ENCODE data around the gene KRTAP16-1.

Gene KRTAP16-1

DNA sequence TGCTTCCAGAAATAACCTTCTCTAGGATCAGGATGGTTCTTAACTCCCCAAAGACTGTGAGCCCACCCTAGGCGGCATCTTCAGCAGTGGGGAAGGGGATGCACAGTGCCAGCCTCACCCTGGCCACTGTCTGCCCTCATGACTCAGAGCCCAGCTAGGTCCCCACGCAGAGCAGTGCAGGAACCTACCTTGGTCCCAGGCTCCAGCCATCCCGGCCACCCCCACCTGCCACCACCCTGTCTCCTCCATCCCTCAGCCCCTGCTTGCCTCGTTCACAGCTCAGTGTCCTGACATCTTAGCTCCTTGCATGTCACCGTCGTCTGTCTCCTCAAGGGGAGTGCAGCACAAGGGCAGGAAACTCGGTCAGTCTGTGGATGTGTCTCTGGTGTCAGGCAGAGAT lies 22.5 kb upstream of the KRTAP16-1 start:
- DNase-seq: no peak

DNA sequence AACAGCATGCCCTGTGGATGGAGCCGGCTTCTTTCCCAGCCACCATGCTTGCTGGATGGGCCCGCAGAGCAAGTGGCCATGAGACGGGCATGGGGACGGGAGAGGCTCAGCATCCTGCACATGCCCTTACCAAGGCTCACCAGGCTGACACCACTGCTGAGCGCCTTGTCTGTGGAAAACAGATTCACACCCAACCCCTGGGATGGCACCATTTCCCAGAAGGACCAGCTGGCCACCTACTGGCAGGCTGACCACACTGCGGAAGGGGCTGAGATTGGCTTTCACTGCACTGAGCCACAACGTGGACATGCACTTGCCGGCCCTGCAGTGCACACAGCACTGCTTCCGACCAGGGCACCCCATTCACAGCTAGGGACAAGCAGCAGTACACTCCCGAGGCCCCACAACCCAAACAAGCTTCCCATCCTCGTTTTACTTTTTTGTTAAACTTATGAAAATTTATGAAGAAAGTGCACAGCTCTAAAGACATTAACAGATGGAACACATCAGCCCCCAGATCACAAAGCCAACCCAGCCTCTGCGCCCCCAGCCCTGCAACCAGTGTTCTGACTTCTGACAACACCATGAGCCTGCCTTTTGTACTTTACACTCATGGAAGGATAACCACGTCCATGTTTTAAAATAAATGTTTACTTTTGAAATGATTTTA lies 20.3 kb upstream of the KRTAP16-1 start:
- peak in 11 of 56 donors; percentile 3 to 39 (median 15) for DNase-seq

DNA sequence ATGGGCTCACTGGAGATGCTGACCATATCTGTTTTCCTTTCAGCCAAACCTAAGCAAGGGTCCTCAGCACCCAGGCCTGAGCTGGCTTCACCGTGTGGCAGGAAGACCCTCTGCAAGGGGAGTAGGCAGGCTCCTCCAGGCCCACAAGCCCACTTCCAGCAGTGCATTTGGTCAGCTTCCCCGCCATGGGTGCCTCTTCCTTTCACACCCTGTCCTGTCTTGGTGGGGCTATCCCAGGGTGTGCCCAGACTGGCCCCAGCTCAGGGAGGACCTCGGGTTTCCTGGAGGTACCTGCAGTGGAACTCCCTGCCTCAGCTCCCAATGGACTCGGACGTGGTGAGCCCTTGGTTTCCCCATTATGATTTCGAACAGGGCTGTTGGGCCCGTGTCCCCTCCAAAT lies 19.1 kb upstream of the KRTAP16-1 start:
- DNase-seq: no peak

DNA sequence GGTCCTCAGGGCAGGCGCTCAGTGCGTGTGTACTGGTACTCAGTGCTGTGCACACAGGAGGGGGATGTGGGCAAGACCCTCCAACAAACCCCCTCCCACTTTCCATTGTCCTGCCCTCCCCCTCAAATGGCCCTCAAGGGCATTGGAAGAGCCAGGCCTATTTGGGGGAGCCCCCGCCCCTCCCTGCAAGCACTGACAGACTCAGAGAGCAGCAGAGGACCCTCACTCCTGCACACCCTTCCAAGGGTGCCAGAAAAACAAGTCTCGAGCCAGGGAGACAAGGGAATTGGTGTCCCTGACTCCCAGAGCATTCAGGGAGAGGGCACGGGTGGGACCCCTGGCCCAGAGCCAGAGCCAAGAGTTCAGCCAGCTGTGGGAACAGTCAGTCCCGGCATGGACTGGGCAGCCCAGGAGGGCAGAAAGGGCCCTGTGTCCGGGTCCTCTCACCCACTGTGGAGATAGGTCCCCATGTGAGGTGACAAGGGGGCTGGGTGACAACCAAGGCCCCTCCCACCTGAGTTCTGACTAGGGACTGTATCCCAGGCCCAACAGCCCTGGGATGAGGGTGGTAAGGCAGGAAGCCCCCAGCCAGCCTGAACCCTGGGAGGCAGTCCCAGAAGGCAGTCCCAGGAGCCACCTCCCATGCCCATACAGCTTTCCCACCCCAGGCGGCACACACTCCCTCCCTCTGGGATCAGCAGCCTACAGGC lies 18.5 kb upstream of the KRTAP16-1 start:
- DNase-seq: no peak

DNA sequence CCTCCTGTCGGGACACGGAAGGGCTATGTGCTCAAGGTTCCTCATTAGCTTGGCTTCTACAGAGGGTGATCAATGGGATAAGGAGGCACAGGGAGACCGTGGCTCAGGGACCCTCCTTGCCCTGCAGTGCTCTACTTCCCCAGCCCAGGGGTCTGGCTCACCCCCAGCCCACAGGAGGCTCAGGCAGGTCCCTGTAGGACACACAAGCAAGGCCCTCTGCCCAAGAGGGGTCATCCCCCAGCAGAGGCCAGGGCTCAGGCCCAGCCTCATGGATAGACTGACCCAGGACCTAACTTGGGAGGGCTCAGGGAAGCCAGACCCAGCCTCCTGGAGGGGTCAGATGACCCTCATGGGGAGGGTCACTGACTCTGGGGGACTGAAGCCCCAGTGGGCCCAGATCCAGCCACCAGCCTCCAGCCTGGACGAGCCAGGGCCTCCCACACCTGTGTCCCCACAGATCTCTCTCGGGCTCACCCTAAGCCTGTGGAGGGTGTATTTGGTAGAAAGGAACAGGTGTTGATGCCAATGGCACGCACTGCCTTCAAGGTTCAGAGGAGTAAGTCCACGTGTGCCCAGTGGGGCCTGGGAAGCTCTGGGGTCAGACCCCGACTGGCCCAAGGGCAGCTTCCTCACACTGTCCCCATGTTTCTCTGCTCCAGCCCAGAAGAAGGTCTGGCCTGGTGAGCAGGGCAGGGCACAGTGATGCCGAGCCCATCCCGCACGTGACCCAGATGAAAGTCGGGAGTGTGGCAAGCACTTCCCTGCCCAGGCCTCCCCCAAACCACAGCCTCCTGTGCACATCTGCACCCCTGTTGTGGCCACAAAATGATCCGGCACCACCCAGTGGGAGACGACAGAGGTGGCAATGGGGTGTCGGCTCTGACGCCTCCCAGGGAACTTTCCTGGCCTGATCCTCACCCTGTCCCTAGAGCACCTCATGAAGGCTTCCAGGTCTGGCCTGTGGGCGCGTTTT lies 17.4 kb upstream of the KRTAP16-1 start:
- no peak for DNase-seq

DNA sequence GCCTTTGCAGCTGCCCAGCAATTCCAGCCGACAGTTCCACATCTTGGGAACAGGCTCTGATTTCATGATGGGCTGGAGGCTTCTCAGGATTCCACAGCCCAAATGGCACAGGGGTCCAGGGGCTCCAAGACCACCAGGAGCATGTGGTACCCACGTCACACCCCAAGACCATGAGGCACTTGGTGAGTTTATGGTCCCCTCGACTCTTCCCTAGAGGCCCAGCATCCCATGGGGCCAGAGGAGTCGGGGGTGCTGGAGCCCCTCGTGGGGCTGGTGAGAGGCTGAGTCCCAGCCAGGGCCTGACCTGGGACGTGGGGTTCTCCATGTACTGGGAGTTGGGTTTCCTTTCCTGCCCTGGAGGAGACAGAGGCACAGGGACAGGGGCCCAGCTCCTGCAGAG lies 16.5 kb upstream of the KRTAP16-1 start:
- DNase-seq: no peak

DNA sequence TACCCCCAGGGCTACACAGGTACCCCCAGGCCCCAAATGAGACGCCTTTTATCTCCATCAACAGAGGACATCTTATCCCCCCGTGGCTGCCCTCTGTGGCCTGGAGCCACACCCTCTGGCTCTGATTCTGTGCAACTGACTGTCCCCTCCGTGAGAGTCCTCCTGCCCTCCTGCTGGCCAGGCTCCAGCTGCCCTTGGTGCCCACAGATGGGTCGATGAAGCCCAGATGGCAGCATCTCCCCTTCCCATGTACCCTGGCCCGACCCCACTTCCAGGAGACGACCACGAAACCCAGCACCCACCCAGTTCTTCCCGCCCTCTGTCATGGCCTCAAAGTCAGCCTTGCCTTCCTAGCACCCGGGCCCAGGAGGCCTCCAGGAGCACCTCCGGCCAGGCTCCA lies 16.0 kb upstream of the KRTAP16-1 start:
- no peak for DNase-seq

DNA sequence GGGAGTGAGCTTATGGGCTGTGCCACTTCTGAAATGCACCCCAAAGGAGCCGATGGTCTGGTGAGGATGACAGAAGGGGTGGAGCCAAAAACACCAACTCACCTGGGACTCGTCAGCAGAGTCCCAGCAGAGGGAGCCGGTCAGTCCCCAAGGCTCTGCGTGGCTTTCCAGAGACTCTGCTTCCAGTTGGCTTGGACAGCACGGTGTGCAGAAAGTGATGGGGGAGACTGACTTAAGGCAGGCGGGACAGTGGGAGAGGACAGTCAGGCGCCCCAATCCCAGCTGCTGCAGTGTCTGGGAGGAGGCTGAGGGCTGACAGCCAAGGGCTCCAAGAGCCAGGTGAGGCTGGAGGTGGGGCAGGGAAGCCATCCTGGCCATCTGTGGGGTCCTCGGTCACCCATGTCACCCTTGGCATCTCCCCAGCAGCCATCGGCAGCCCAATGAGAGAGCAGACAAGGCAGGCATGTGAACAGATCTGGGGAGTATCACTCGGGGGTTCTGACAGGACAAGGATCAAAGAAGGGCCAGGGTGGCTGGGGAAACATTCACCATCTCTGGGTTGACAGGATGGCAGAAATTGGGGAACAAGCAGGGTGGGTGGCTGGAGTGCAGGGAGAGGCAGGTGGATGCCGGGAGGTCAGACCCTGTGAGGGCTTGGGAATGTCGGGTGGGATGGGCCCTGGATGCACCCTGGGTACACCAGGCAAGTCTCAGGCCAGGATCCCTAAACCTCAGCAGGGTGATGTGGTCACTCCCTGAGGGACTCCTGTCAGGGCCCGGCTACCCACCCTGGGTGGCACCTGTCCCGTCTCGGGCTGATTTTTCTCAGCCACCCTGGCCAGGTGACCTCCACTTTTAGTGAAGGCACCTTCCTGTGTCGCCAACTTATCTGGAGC lies 15.3 kb upstream of the KRTAP16-1 start:
- DNase-seq: no peak

DNA sequence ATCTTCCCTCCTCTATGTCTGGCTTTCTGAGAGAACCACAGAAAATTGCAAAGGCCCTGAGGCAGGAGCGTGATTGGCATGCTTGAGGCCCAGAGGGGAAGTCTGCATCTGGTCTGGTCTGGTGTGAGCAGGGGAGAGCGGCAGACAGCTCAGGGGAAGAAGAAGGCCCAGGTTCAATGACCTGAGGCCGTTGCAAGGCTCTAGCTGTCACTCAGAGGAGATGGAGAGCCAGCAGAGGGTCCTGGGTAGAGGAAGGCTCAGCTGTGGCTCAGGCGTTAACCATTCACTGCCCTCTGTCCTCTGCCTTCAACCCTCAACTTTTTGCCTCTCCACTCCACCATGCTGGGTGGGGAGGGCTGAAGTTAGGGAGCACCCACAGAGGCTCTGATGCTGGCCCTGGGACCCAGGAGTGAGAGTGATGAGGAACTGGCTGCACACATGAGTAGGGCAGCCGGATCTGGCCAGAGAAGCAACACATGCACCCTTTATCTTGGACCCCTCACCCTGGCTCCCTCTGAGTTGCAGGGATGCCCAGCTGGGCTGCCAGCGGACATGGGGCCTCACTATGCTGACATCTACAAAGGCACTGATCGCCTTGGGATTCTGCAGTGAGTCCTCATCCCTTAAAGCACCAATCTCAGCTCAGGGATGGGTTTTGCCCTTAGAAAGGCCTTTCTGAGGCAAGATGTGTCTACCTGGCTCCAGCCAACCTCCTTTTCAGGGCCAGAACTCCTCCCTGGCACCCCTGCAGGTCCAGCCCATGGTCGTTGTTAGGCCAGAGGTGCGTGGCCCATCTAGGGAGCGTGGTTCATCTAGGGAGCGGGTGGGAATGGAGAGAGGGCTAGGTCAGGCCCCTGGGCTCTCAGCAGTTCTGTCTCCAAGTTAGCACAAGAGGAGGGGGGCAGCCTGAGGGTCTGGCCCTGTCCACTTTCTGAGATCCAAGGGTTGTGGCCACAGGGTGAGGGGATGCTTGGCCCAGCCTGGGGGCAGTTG lies 14.1 kb upstream of the KRTAP16-1 start:
- DNase-seq: no peak

DNA sequence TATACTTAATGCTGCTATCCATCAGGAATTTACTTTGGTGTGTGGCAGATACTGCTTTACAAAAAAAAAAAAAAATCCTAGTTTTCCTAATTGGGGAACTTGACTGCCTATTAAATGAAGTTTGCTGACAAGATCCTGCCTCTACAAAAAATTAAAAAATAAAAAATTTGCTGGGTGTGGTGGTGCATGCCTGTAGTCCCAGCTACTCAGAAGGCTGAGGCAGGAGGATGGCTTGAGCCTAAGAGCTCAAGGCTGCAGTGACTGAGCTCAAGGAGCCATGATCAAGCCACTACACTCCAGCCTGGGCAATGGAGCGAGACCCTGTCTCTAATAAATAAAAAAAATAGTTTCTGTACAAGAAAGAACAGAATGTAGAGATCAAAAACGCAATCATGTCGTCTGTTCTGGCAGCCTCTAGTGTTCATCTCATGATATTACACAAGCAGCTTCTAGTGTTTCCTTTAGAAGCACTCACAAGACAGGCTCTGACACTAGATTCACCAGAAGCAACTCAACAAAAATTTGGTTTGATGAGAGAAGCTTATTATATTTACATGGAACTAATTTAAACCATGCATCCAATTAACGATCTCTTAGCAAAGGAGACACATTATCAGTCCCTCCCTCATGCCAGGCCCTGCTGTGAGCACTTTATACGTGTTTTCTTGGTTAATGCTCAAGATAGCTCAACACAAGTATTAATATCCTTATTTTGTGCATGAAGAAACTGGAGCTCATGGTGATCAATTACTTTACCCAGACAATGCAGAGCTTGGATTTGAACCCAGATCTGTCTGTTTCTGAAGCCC lies 13.2 kb upstream of the KRTAP16-1 start:
- no peak for DNase-seq

DNA sequence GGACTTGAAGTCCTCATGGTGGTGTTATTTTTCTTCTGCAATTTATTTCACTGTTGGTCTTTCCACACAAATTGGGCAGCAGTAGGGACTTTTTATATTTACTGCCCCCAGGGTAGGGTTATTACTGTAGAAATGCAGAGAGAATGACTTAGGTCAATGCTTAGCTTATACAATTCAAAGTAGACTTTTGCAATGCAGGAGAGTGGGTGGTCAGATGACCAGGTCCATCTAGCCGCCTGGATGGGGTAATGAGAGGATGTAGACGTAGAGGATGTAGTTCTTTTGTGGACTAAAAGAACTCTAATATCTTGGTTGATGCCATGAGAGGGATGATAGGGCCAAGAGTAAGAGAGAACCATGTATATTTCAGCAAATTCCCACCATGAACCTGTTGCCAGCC lies 9.1 kb upstream of the KRTAP16-1 start:
- DNase-seq: no peak

DNA sequence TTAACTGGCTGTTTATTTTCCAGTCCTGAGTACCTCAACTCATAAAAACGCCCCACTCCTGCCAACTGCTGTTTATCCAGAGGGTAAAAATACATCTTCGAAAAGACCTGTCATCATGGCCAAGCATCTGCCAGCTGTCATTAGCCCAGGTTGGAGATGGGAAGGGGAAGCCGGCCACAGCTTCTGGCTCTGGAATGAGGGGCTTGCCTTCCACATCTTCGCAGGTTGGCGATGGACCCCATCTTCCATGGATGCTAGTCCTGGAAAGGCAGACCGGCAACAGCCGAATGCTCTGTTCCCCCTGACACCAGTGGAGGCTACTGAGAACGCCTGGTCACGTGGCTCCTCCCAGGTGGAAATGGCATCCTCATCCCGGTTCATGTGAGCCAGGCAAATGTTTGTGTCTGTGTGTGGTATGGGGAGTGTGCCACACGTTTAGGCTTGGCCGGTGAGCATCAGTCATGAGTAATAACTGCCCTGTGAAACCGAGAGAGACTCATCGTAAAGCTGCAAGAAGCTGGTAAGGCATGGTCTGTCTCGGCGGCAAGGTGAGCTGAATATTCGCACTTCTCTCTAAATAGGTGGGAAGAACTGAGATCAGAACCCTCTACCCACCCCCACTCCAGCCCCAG lies 6.8 kb upstream of the KRTAP16-1 start:
- DNase-seq: no peak

DNA sequence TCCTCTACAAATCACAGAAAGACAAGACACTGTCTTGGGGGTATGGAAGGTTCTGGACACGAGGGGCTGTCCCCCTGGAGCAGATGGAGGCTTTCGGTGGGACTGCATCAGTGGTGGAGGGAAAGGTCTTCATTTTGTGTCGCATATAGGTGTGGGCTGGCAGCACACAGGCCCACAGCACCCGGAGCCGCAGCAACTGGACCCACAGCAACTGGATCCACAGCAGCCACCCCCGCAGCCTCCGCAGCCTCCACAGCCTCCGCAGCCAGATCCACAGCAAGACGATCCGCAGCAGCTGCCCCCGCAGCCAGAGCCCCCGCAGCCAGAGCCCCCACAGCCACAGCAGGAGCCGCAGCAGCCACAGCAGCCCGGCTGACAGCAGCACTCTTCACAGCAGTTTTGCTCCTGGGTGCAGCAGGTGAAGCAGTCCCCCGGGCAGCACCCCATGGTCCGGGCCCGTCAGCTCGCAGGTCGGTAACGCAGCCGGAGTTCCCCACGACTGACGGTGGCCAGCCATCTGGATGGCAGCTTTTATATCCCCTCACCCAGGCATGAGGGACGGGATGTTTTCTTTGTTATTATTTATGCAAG lies 6.2 kb upstream of the KRTAP16-1 start, which contains the start of gene KRTAP17-1:
Gene KRTAP17-1, minus strand, starts transcription at position 507 of the 591 bp plus-strand sequence. Its CDS starts 60 bp downstream, at position 447.
- DNase-seq: no peak

DNA sequence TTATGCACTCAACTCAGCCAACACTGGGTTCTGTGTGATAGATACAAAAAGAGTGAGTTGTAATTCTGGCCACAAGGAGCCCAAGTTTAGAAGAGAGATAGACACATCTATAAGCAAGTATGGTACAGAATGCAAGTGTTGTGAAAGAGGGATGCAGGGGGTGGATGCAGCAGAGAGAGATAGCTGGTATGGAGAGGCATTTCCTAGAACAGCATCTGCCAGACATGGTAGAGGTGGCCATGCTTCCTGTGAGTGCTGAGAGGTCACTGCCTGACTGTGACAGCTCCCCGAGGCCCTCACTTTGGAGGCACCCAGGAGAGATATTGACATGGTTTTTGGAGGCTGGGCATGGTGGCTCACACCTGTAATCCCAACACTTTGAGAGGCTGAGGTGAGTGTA lies 2.0 kb upstream of the KRTAP16-1 start:
- no peak for DNase-seq

DNA sequence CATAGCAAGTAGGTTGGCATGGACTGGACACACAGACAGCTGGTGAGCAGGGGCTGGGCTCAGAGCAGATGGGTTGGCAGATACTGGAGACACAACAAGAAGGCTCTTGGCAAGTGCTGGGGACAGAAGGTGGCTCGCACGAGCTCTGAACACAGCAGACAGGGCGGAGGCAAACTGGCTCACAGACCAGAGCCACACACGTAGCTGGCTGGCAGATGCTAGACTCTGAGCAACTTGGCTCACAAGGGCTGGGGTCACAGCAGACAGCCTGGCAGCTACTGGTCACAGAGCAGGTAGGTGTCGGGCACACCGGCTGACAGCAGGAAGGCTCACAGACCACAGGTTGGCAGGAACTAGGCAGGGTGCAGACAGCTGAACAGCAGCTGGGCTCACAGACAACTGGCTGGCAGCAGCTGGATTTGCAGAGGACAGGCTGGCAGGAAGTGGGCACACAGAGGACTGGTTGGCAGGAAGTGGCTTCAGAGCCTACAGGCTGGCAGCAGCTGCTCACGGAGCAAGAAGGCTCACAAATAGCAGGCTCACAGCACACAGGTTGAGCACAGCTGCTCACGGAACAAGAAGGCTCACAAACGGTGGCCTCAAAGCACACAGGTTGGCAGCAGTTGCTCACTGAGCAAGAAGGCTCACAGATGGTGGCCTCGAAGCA lies 725 bp downstream of the KRTAP16-1 start:
- DNase-seq: peak in 13 of 56 donors; percentile 1 to 49 (median 18)

DNA sequence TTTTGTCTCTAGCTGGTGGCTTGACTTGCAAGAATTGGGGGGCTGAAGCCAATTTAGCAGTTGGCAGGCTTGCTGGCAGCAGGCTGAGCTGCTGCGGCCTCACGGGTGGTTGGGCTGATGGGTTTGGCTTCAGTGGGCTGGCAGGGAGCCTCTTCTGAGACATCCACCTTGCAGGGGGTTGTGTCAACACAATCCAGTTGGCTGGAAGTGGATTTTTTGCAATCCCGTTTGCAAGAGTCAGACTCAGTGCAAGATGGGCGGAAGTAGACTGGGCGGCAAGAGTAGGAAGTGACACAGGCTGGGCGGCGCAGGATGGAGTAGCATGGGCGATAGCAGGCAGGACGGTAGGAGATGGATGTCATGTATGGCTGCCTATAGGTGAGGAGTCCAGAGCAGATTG lies 1.5 kb downstream of the KRTAP16-1 start:
- no peak for DNase-seq

DNA sequence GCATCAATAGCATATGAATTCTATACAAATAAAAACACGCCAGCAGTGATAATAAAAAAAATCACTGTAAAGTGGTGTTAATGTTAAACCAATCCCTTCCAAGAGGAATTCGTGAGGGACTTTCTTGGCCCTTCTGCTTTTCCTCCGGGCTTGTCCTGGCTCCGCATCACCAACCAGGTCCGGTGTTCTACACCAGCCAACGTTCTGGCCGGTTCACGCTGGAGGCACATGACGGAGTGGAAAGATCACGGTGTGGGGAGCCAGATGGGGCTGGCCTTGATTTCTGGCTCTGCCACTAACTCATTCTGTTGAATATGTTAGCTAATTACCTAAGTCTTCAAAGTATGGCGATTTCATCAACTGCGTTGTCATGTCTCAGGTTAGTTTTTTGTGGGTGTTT lies 5.0 kb downstream of the KRTAP16-1 start:
- DNase-seq: no peak
